Activated T-cell treated with anti-CD3 and anti-CD28 coated beads, Interleukin-2, amount 50 U/mL, for 4 hours (primary cell): ENCODE results near the gene FOXK1. TPM values are rescaled to one million over a fixed set of nuclear protein-coding genes. Genes with fewer than 3 reads are reported as not detected.

ENCODE experiments used
- ATAC-seq, 2 donors: fragments of 200-7000 bp; cut with Tn5 transposase; one replicate each; pipeline ENCODE4 v1.10.0; 2021
- DNase-seq: peaks from one replicate; pipeline ENCODE4 v3.0.0-alpha.2; 2020
- H3K27me3 Mint-ChIP-seq: one replicate; pipeline ENCODE4 v1.8.0; 2021; ENCODE audit warnings: low read depth, mixed read lengths
- H3K36me3 Mint-ChIP-seq: one replicate; pipeline ENCODE4 v1.8.0; 2022; ENCODE audit warnings: mixed read lengths; ENCODE audit not compliant: insufficient read depth
- H3K4me1 Mint-ChIP-seq: one replicate; pipeline ENCODE4 v1.8.0; 2021; ENCODE audit warnings: low read depth, mixed read lengths
- H3K4me3 Mint-ChIP-seq: one replicate; pipeline ENCODE4 v1.8.0; 2021; ENCODE audit warnings: mild to moderate bottlenecking, moderate library complexity, mixed read lengths
- H3K9me3 Mint-ChIP-seq: one replicate; pipeline ENCODE4 v1.8.0; 2021; ENCODE audit warnings: mixed read lengths
- total RNA-seq, 3 donors: library from RNA; stranded (reverse); gene quantifications; one replicate each; pipeline ENCODE4 v1.2.1, GENCODE V29; 2021

FOXK1 gene
- total RNA-seq, 3 donors from 2014 or later, result 46.6 to 47.9 (median 46.8) TPM

- Mint-ChIP-seq H3K9me3 (no peaks in the 10 kb centered on the region), H3K4me3 (no peak overlapping the region), H3K27me3 (no peaks in the 10 kb centered on the region), H3K4me1 (no peaks in the 10 kb centered on the region), H3K36me3 (peaks cover 14% of the 10 kb centered on the region)
- ATAC-seq (no peak), DNase-seq (no peak)
Measured at GRCh38 chr7:4762121-4763055, 80.3 kb downstream of the FOXK1 start.

GRCh38 chr7:4763091-4763793 lies 81.1 kb downstream of the FOXK1 start:
- H3K9me3 Mint-ChIP-seq, result no peaks in the 10 kb centered on the region
- H3K4me3 Mint-ChIP-seq, result no peak overlapping the region
- DNase-seq, result no peak
- H3K4me1 Mint-ChIP-seq, result no peaks in the 10 kb centered on the region
- no peaks in the 10 kb centered on the region for H3K27me3 Mint-ChIP-seq
- ATAC-seq, result no peak
- peaks cover 16% of the 10 kb centered on the region for H3K36me3 Mint-ChIP-seq

GRCh38 chr7:4763794-4764185 lies 81.7 kb downstream of the FOXK1 start:
- Mint-ChIP-seq H3K4me3 (no peak overlapping the region), H3K36me3 (peaks cover 16% of the 10 kb centered on the region), H3K4me1 (no peaks in the 10 kb centered on the region), H3K9me3 (no peaks in the 10 kb centered on the region), H3K27me3 (no peaks in the 10 kb centered on the region)
- ATAC-seq (no peak), DNase-seq (no peak)

DNA sequence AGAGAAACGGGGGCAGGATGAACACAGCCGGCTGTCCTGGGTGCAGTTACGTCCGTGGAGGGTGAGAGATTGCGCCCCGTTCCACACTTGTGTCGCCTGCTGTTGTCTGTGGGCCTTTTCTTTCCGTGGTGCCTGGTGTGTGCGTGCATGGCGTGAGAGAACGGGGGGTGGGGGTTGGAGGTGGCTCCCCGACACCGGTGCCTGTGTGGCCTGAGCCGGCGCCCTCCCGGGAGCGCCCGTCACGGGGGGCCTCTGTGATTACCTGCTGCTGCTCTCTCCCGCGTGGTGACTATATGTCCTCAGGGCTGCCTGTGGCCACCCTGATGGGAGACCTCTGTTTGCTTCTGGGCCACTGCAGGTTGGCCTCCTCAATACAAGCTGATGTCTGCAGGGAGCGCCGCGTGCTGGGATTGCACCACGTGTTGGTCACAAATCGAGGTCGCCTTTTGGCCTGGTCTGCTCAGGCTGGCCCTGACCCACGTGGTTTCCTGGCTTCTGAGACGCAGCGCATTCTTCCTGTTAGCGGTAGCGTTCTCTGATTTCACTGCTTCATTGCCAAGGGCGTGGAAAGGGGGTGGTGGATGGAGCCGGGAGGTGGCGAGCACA lies 82.4 kb downstream of the FOXK1 start:
- DNase-seq (no peak), ATAC-seq (no peak)
- Mint-ChIP-seq H3K4me3 (no peak overlapping the region), H3K27me3 (no peaks in the 10 kb centered on the region), H3K9me3 (no peaks in the 10 kb centered on the region), H3K36me3 (peaks cover 16% of the 10 kb centered on the region), H3K4me1 (no peaks in the 10 kb centered on the region)

DNA sequence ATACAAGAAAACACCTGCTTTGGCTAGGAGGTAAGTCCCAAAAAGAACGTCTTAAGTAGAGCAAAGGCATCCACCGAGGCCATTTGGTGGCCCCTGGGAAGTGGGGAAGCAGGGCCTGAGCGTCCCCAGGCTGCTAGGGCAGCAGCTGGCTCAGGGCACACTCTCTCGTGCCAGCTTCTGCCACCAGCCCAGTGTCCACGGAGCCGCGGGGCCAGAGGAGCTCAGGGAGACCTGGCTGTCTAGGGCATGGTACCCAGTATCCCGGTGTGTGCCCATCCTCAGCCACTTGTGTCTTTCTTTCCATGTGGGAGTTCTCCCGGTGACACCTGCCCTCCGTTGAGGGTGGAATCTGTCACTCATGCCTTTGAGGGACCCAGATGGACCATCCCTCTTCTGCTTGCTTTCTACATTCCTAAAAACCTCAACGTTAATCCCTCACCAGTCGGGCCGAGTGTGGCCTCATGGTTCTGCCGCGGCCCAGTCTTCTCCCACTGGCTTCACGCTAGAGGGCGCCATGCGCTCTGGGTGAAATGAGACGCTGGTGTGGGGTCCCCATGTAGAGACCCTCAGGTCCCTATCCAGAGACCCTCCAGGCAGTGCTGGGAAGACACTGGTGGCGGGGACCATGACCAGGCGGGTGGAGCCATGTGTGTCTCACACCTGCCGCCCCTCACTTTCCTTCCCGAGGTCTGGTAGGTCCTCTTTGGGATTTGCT lies 83.8 kb downstream of the FOXK1 start:
- no peak overlapping the region for H3K4me3 Mint-ChIP-seq
- DNase-seq (no peak), ATAC-seq (no peak)
- no peaks in the 10 kb centered on the region for H3K27me3 Mint-ChIP-seq
- H3K36me3 Mint-ChIP-seq, result peaks cover 14% of the 10 kb centered on the region
- no peaks in the 10 kb centered on the region for H3K9me3 Mint-ChIP-seq
- peaks cover 3% of the 10 kb centered on the region for H3K4me1 Mint-ChIP-seq

DNA sequence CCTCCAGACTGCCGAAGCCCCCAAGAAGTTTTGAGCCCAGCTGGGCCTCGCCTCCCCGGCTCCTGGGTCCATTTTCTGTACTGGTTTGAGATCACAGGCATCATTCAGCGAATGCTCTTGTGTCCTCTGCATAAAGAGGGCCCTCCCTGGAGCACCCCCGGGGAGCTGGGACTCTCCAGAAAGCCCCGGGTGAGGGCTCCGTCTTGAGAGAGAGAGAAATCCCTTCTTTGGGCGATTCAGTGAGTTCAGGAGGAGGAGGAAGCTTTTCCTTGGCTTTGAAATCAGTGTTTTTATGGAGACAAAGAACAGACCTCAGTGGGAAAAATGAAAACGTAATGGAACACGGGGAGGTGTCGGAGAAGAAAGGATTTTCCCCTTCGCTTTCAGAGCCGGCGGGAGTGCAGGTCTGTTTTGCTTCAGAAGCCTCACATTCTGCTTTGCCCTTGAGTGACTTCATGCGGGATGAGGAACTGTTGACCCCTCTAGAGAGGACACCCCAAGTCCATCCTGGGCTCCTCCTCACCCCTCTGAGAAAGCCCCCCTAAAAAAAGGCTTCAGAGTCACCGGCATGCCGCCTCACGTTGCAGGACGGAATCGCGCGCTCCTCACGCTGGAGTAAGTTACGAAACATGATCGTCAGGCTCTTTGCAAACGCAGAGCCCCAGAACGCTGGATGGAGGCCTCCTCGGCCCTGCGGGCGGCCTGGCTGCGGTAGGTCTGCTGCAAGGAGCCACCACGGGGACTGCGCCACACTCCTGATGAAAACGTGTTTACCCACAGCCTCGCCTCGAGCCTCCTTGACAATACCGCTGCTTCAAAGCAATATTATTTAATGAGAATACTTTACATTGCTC lies 84.8 kb downstream of the FOXK1 start:
- no peak overlapping the region for H3K4me3 Mint-ChIP-seq
- ATAC-seq (no peak), DNase-seq (no peak)
- peaks cover 3% of the 10 kb centered on the region for H3K4me1 Mint-ChIP-seq
- no peaks in the 10 kb centered on the region for H3K27me3 Mint-ChIP-seq
- H3K36me3 Mint-ChIP-seq, result peaks cover 14% of the 10 kb centered on the region
- no peaks in the 10 kb centered on the region for H3K9me3 Mint-ChIP-seq

DNA sequence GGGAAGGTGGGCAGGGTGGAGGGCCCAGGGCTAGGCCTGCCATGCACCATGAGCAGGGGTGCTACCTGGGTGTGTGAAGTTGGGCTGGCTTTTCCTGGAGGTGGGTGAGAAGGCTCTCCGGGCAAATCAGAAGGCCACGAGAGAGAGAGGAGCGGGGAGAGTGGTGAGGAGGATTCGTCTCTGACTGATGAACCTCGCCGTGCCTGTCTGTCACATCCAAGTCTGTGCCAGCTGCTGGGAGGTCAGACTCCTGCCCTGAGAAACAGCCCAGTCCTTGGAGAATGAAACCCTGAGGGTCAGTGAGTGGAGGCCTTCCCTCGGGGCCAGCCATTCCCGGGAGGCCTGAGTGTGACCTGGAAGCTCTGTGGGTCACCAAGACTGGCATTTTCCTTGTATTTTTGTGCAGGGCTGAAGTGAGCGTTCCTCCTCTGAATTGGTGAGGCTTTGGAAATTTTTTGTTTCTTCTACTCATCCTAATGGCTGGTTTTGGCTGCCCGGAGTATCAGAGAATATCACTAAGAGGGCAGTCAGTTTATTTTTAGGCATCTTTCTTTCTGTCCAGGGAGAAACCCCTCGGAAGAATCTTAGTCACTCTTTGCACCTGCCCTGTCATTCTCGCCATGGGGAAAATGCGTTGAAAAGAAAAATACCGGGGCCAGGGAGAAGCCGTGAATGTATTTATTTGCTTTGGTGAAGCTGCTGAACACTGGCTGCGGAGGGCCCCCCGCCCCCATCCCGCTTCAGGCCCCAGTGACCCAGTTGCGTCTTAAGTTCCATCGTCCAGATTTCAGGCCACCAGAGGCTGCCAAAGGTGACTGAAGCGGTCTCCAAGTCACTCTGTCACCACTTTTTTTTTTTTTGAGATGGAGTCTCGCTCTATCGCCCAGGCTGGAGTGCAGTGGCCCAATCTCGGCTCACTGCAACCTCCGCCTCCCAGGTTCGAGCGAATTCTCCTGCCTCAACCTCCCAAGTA lies 86.8 kb downstream of the FOXK1 start:
- no peak overlapping the region for H3K4me3 Mint-ChIP-seq
- H3K4me1 Mint-ChIP-seq, result peaks cover 3% of the 10 kb centered on the region

GRCh38 chr7:4769761-4770160 lies 87.7 kb downstream of the FOXK1 start:
- ATAC-seq (no peak), DNase-seq (no peak)
- Mint-ChIP-seq H3K9me3 (no peaks in the 10 kb centered on the region), H3K36me3 (peaks cover 9% of the 10 kb centered on the region), H3K27me3 (no peaks in the 10 kb centered on the region), H3K4me3 (no peak overlapping the region), H3K4me1 (peaks cover 11% of the 10 kb centered on the region)

More for the DNA sequence above, 86.8 kb downstream of the FOXK1 start:
- Mint-ChIP-seq H3K9me3 (no peaks in the 10 kb centered on the region), H3K27me3 (no peaks in the 10 kb centered on the region), H3K36me3 (peaks cover 9% of the 10 kb centered on the region)
- ATAC-seq (no peak), DNase-seq (no peak)

GRCh38 chr7:4770886-4771285 lies 88.8 kb downstream of the FOXK1 start:
- peaks cover 11% of the 10 kb centered on the region for H3K36me3 Mint-ChIP-seq
- no peaks in the 10 kb centered on the region for H3K9me3 Mint-ChIP-seq
- DNase-seq (no peak), ATAC-seq (no peak)
- no peak overlapping the region for H3K4me3 Mint-ChIP-seq
- peaks cover 17% of the 10 kb centered on the region for H3K4me1 Mint-ChIP-seq
- H3K27me3 Mint-ChIP-seq, result no peaks in the 10 kb centered on the region

- Mint-ChIP-seq H3K27me3 (no peaks in the 10 kb centered on the region), H3K36me3 (peaks cover 10% of the 10 kb centered on the region), H3K4me3 (no peak overlapping the region), H3K9me3 (no peaks in the 10 kb centered on the region), H3K4me1 (peaks cover 25% of the 10 kb centered on the region)
- DNase-seq (no peak), ATAC-seq (no peak)
Measured at GRCh38 chr7:4771737-4772136, 89.6 kb downstream of the FOXK1 start.

- ATAC-seq (no peak), DNase-seq (no peak)
- Mint-ChIP-seq H3K27me3 (no peaks in the 10 kb centered on the region), H3K4me1 (peaks cover 29% of the 10 kb centered on the region), H3K9me3 (no peaks in the 10 kb centered on the region), H3K36me3 (peaks cover 10% of the 10 kb centered on the region), H3K4me3 (no peak overlapping the region)
Measured at GRCh38 chr7:4772306-4772705, 90.2 kb downstream of the FOXK1 start.

GRCh38 chr7:4774007-4774406 lies 91.9 kb downstream of the FOXK1 start:
- peaks cover 11% of the 10 kb centered on the region for H3K36me3 Mint-ChIP-seq
- ATAC-seq (no peak), DNase-seq (no peak)
- H3K27me3 Mint-ChIP-seq, result no peaks in the 10 kb centered on the region
- no peaks in the 10 kb centered on the region for H3K9me3 Mint-ChIP-seq
- peaks cover 40% of the 10 kb centered on the region for H3K4me1 Mint-ChIP-seq
- peak overlapping the region; percentile 98 for H3K4me3 Mint-ChIP-seq
